Measurements from ENCODE around the gene IFIT3.
A peak's percentile ranks its signal among the peaks of the same experiment; 100 is the strongest.

GRCh38 chr10:89389254-89389653, 61.5 kb downstream of the IFIT3 start:
- TF ChIP-seq CTCF (conservative IDR thresholded peaks at IDR 0.05): peak; percentile 42; the same call in 1 of the 2 replicates
- no peak for TF ChIP-seq EZH2 (IDR thresholded peaks at IDR 0.05; ENCODE audit: low read depth)
